ENCODE results near the gene TTC9. TPM values are rescaled to one million over a fixed set of nuclear protein-coding genes. Genes with fewer than 3 reads are reported as not detected.

TTC9 gene
- total RNA-seq, 5 donors from 2014 or later (not counting 1 experiment from before 2014, with no cell fraction given) = 14.4 to 23.4 (median 17.8) TPM

DNA sequence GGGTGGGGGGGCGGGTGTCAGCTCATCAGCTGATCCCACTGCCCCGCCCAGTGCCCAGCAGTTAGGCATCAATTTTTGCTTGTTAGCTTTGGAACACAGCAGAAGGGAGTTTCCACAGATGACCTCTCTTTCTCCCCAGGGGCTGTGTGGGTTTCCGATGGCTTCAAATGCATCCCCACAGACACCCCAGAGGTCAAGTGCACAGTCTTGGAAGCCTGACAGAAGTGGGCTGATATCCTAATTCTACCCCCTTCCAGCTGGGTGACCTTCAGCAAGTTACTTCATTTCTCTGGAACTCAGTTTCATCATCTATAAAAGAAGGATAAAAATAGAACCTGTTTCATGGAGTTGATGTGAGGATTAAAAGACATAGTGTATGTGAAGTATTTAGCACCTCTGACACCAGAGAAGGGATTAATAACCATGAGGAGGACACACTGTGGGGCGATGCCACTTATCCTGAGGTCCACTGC, 22.0 kb downstream of the TTC9 start:
- DNase-seq (no peak), ATAC-seq (replicated peaks in 1 of 4) (no peak)
- POLR2A ChIA-PET = no interaction called here
- Histone ChIP-seq H3K9me3 (no peaks in the 10 kb centered on the region), H3K27ac (ENCODE audit: low read length) (no peak overlapping the region), H3K4me3 (ENCODE audit: control insufficient read depth in 1 of 2, extremely low read depth in 1 of 2, low read length in 1 of 2) (no peak overlapping the region), H3K4me1 (ENCODE audit: control insufficient read depth in 1 of 2, extremely low read depth in 1 of 2, insufficient read depth in 2 of 2, low read length in 2 of 2) (peaks cover 54 to 65% of the 10 kb centered on the region in 2 experiments), H3K36me3 (ENCODE audit: control insufficient read depth in 2 of 2, extremely low read depth in 1 of 2, insufficient read depth in 1 of 2, low read length in 1 of 2) (peaks cover 0 to 19% of the 10 kb centered on the region in 2 donors), H3K27me3 (replicated peaks in 1 of 2; ENCODE audit: control insufficient read depth in 2 of 2, extremely low read depth in 1 of 2, insufficient read depth in 2 of 2, low read length in 1 of 2) (no peaks in the 10 kb centered on the region)
- no peak overlapping the region for H3K4me3 Mint-ChIP-seq
- H3K36me3 Mint-ChIP-seq = peaks cover 24% of the 10 kb centered on the region
- WGBS (ENCODE audit: insufficient coverage) = 100% methylated on average over 1 of the region's 4 CpGs
- peak overlapping the region in 1 of 2 donors; percentile 28 for H3K27ac Mint-ChIP-seq
- H3K9me3 Mint-ChIP-seq = no peaks in the 10 kb centered on the region
- H3K27me3 Mint-ChIP-seq = no peaks in the 10 kb centered on the region
- CTCF ChIA-PET = interaction anchor here in 1 of 2 donors (0.5 kb wide), 2 partner anchors 27 to 39 kb away, joined by 3 to 7 read pairs; no protein-coding TSS in a partner anchor
- peaks cover 76 to 88% (median 79%) of the 10 kb centered on the region in 3 donors for H3K4me1 Mint-ChIP-seq

DNA sequence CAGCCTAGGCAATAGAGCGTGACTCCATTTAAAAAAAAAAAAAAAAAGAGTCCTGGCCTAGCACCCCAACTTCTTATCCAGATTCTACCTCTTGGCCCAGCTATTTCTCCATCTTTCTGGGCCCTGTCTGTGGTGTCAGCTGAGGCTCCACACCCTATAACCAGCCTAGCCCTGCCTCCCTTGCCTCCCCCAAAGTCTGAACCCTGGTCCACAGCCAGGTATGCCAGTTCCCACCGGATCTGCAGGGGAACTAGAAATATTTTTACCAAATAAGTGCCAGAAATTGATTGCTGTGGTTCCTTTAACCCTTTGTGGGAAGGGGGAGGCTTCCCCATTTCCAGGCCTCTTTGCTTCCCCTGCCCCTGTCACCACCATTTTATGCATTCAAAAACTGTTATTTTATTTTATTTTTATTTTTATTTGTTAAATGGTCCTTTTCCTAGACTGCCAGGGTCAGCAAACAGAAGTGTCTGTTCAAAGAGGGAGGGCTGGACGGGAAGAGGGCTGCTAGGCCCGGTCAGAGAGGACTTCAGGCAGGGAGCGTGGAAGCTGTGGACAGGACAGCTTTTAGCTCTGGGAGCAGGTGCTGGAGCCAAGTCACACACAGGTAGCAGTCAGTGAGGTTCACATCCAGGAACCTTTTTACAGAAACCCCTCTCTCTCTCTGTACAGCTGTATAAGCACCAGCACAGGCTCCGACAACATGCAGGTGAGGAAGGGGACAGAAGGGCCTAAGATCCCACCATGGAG, 23.2 kb downstream of the TTC9 start:
- peak overlapping the region in 1 of 2 donors; percentile 2 for H3K4me3 ChIP-seq (ENCODE audit: control insufficient read depth in 1 of 2, extremely low read depth in 1 of 2, low read length in 1 of 2)
- WGBS (ENCODE audit: insufficient coverage) = 89% methylated on average over 4 of the region's 6 CpGs
- H3K4me1 ChIP-seq (ENCODE audit: control insufficient read depth in 1 of 2, extremely low read depth in 1 of 2, insufficient read depth in 2 of 2, low read length in 2 of 2) = peaks cover 46 to 57% of the 10 kb centered on the region in 2 experiments
- POLR2A ChIA-PET = interaction anchor here in 1 of 2 donors (0.7 kb wide), 1 partner anchor 1826 kb away, joined by 4 read pairs; no protein-coding TSS in a partner anchor
- CTCF ChIA-PET = no interaction called here
- H3K4me3 Mint-ChIP-seq = peak overlapping the region in 1 of 3 donors; percentile 69
- H3K36me3 Mint-ChIP-seq = peaks cover 24% of the 10 kb centered on the region
- H3K27me3 ChIP-seq (replicated peaks in 1 of 2; ENCODE audit: control insufficient read depth in 2 of 2, extremely low read depth in 1 of 2, insufficient read depth in 2 of 2, low read length in 1 of 2) = no peaks in the 10 kb centered on the region
- H3K9me3 Mint-ChIP-seq = no peaks in the 10 kb centered on the region
- H3K27ac ChIP-seq (ENCODE audit: low read length) = peak overlapping the region; percentile 22
- H3K9me3 ChIP-seq = no peaks in the 10 kb centered on the region
- peaks cover 0 to 23% of the 10 kb centered on the region in 2 donors for H3K36me3 ChIP-seq (ENCODE audit: control insufficient read depth in 2 of 2, extremely low read depth in 1 of 2, insufficient read depth in 1 of 2, low read length in 1 of 2)
- H3K4me1 Mint-ChIP-seq = peaks cover 65 to 77% (median 68%) of the 10 kb centered on the region in 3 donors
- peak overlapping the region; percentile 79 to 85 for H3K27ac Mint-ChIP-seq
- H3K27me3 Mint-ChIP-seq = no peaks in the 10 kb centered on the region
- DNase-seq (no peak), ATAC-seq (replicated peaks in 1 of 4) (no peak)

DNA sequence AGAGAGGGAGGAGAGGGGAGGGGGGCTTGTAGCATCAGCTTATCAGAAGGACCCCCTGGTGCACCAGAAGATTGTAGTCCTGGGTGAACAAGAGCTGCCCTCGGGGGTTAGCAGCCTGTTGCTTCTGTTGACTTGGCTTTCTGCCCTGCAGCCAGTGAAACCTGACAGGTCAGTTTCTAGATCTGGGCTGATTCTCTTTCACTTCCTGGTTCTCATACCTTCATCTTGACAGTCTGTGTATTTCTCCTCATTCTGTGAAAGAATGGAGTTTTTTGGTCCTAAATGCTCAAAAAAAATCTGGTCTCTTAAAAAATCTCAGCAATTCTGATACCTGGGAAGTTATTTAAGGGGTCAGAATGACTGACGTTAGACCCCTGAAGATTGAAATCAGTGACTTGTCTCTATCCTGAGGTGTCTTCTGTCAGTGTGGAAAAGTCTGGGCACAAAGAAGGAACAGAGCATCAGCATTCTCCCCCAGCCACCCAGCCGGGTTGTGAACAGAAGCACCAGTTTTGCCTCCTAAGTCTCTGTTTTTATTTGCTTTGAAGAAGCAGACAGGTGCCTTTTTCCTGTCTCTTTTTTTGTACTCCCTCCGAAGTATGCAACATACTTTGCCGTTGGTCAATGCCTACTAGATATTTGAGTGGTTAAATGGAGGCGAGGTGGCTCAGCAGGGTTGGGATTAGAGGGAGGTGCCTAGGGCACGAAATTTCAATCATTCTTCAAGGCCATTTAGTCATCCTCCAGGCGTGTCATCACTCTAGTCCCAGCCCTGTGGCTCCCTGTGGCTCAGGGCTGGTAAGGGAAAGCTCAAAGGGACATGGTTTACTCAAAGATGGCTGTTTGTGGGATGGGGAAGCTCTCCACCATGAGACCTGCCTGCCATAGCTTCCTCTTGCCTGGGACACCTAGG, 24.0 kb downstream of the TTC9 start:
- no peak for DNase-seq
- Histone ChIP-seq H3K4me3 (ENCODE audit: control insufficient read depth in 1 of 2, extremely low read depth in 1 of 2, low read length in 1 of 2) (peak overlapping the region in 1 of 2 donors; percentile 2), H3K27me3 (replicated peaks in 1 of 2; ENCODE audit: control insufficient read depth in 2 of 2, extremely low read depth in 1 of 2, insufficient read depth in 2 of 2, low read length in 1 of 2) (no peaks in the 10 kb centered on the region), H3K36me3 (ENCODE audit: control insufficient read depth in 2 of 2, extremely low read depth in 1 of 2, insufficient read depth in 1 of 2, low read length in 1 of 2) (peaks cover 0 to 31% of the 10 kb centered on the region in 2 donors), H3K27ac (ENCODE audit: low read length) (peak overlapping the region; percentile 22), H3K9me3 (no peaks in the 10 kb centered on the region), H3K4me1 (ENCODE audit: control insufficient read depth in 1 of 2, extremely low read depth in 1 of 2, insufficient read depth in 2 of 2, low read length in 2 of 2) (peaks cover 37 to 50% of the 10 kb centered on the region in 2 experiments)
- Mint-ChIP-seq H3K9me3 (no peaks in the 10 kb centered on the region), H3K36me3 (peaks cover 25% of the 10 kb centered on the region), H3K27me3 (no peaks in the 10 kb centered on the region), H3K27ac (peak overlapping the region; percentile 79 to 85), H3K4me1 (peaks cover 57 to 68% (median 59%) of the 10 kb centered on the region in 3 donors), H3K4me3 (peak overlapping the region in 1 of 3 donors; percentile 69)
- ChIA-PET POLR2A (interaction anchor here in 1 of 2 donors (0.6 kb wide), 2 partner anchors 12 to 23 kb away, joined by 3 to 4 read pairs; no protein-coding TSS in a partner anchor), CTCF (interaction anchor here in 1 of 2 donors (1.0 kb wide), 1 partner anchor 47 kb away, joined by 3 read pairs; no protein-coding TSS in a partner anchor)
- WGBS (ENCODE audit: insufficient coverage) = no CpG with 5 or more reads among the region's 8 CpGs
- ATAC-seq (replicated peaks in 1 of 4) = no peak

DNA sequence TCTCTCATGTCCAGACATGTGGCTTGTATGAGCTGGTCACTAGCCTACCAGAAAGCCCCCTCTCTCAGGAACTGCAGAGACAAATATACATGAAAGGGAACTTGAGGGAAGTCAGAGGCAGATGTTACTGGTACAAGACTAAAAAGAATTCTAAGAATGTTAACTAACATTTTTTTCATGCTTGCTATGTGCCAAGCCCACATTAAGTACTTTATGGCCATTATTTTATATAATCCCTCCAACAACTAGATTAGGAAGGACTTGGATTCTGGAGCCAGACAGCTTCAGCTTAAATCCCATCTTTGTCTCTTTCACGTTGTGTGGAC, 24.6 kb downstream of the TTC9 start:
- Histone ChIP-seq H3K36me3 (ENCODE audit: control insufficient read depth in 2 of 2, extremely low read depth in 1 of 2, insufficient read depth in 1 of 2, low read length in 1 of 2) (peaks cover 0 to 37% of the 10 kb centered on the region in 2 donors), H3K27ac (ENCODE audit: low read length) (no peak overlapping the region), H3K27me3 (replicated peaks in 1 of 2; ENCODE audit: control insufficient read depth in 2 of 2, extremely low read depth in 1 of 2, insufficient read depth in 2 of 2, low read length in 1 of 2) (no peaks in the 10 kb centered on the region), H3K9me3 (no peaks in the 10 kb centered on the region), H3K4me3 (ENCODE audit: control insufficient read depth in 1 of 2, extremely low read depth in 1 of 2, low read length in 1 of 2) (no peak overlapping the region), H3K4me1 (ENCODE audit: control insufficient read depth in 1 of 2, extremely low read depth in 1 of 2, insufficient read depth in 2 of 2, low read length in 2 of 2) (peaks cover 31 to 43% of the 10 kb centered on the region in 2 experiments)
- Mint-ChIP-seq H3K27me3 (no peaks in the 10 kb centered on the region), H3K27ac (peak overlapping the region; percentile 79 to 85), H3K9me3 (no peaks in the 10 kb centered on the region), H3K4me3 (peak overlapping the region in 1 of 3 donors; percentile 69), H3K36me3 (peaks cover 32% of the 10 kb centered on the region), H3K4me1 (peaks cover 51 to 62% (median 53%) of the 10 kb centered on the region in 3 donors)
- ChIA-PET CTCF (interaction anchor here in 1 of 2 donors (1.0 kb wide), 1 partner anchor 47 kb away, joined by 3 read pairs; no protein-coding TSS in a partner anchor), POLR2A (interaction anchor here in 1 of 2 donors (0.6 kb wide), 1 partner anchor 12 kb away, joined by 4 read pairs; no protein-coding TSS in a partner anchor)
- DNase-seq (no peak), ATAC-seq (replicated peaks in 1 of 4) (no peak)
- WGBS (ENCODE audit: insufficient coverage) = no CpG with 5 or more reads among the region's 1 CpG

DNA sequence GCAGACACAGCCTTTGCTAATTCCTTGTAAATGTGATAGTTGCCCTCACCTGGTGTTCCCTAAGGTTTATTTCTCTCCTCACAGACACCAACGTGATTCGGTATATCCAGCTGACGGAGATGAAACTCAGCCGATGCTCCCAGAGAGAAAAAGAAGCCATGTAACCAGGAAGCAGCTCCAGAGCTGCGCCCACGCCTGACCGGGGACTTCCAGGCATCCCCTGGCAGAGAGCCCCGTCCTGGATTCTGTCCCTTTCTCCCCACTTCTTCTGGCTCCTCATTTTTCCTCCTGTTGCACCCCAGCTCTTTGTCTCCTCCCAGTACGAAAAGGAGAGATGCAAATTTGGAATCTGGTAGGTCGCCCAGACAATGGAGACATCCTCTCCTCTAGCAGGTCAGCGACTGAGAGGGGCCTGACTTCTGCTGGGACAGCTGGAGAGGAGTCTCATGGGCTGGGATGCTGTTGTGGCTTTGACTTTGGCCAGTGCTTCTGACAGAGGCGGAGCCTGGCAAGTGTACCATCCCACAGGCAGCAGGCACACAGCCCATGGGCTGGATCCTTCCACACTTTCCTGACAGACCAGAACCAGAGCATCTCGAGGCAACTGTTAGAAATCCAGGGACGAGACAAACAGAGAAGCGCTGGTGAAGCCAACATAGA, 29.4 kb downstream of the TTC9 start:
- Mint-ChIP-seq H3K27me3 (no peaks in the 10 kb centered on the region), H3K36me3 (peaks cover 42% of the 10 kb centered on the region), H3K27ac (peak overlapping the region in 1 of 2 donors; percentile 28), H3K4me3 (no peak overlapping the region), H3K4me1 (peaks cover 12 to 25% (median 20%) of the 10 kb centered on the region in 3 donors), H3K9me3 (no peaks in the 10 kb centered on the region)
- peaks cover 9 to 53% of the 10 kb centered on the region in 2 donors for H3K36me3 ChIP-seq (ENCODE audit: control insufficient read depth in 2 of 2, extremely low read depth in 1 of 2, insufficient read depth in 1 of 2, low read length in 1 of 2)
- no peak overlapping the region for H3K4me3 ChIP-seq (ENCODE audit: control insufficient read depth in 1 of 2, extremely low read depth in 1 of 2, low read length in 1 of 2)
- no peak overlapping the region for H3K27ac ChIP-seq (ENCODE audit: low read length)
- POLR2A ChIA-PET = no interaction called here
- H3K9me3 ChIP-seq = no peaks in the 10 kb centered on the region
- WGBS (ENCODE audit: insufficient coverage) = 94% methylated on average over 7 of the region's 15 CpGs
- no peak for DNase-seq
- no peak for ATAC-seq (replicated peaks in 1 of 4)
- CTCF ChIA-PET = no interaction called here
- no peaks in the 10 kb centered on the region for H3K27me3 ChIP-seq (replicated peaks in 1 of 2; ENCODE audit: control insufficient read depth in 2 of 2, extremely low read depth in 1 of 2, insufficient read depth in 2 of 2, low read length in 1 of 2)
- peaks cover 3 to 4% of the 10 kb centered on the region in 2 experiments for H3K4me1 ChIP-seq (ENCODE audit: control insufficient read depth in 1 of 2, extremely low read depth in 1 of 2, insufficient read depth in 2 of 2, low read length in 2 of 2)
